ENCODE results near the gene UFD1.

GRCh38 chr22:19411690-19412045, 67.3 kb downstream of the UFD1 start:
- TF ChIP-seq CTCF (IDR thresholded peaks at IDR 0.05): no peak
- TF ChIP-seq ZFX (IDR thresholded peaks at IDR 0.05; ENCODE audit: borderline replicate concordance): no peak

Measured in 22Rv1 (cell line).